Breast epithelium (tissue), 3 donors: ENCODE results near the gene OPCML.

Experiments
- CTCF ChIP-seq, 3 donors: fragments of 450-650 bp; IDR thresholded peaks; one replicate each; pipeline ENCODE4 v1.5.1; 2016 to 2017; ENCODE audit warnings: antibody characterized with exemption in 3 of 3, mild to moderate bottlenecking in 3 of 3, moderate library complexity in 3 of 3
- POLR2A ChIP-seq: fragments of 450-650 bp; IDR thresholded peaks from one replicate; pipeline ENCODE4 v1.6.1; 2016; ENCODE audit warnings: antibody characterized with exemption, mild to moderate bottlenecking, moderate library complexity

GRCh38 chr11:133560472-133560855 lies 28.2 kb upstream of the OPCML start:
- TF ChIP-seq CTCF (IDR thresholded peaks at IDR 0.05) (no peak), POLR2A (no peak)
